Activated CD4-positive, alpha-beta T cell treated with anti-CD3 and anti-CD28 coated beads, Interleukin-2, amount 50 U/mL, for 16 hours (primary cell): Measurements from ENCODE around the gene RANBP17.
"Not testable (repeated sequence)": the region's sequence is repeated elsewhere in the genome, so short reads cannot be mapped to it uniquely, and the experiment has no call there.

Source experiments
- DNase-seq: peaks from one replicate; pipeline ENCODE4 v3.0.0-alpha.2; 2020

Gene RANBP17

DNA sequence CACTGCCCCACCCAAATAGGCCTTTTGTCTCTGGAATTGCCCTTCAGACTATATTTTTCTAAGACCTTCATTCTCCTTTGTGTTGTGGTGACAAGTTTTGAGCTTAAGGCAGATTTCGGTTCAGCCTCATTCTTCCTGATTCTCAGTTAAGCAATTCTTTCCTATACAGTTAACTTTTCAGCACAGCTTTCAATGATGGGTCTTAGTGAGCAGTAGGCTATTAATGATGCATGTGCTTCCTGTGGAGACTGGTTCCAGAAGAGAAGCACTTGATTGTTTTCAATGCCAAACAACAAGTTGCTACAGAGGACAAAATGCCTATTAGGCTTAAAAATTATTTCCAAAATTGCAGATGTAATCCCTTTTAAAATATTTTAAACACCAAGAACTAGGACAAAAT is 399.5 kb downstream of the RANBP17 start:
- DNase-seq = no peak

DNA sequence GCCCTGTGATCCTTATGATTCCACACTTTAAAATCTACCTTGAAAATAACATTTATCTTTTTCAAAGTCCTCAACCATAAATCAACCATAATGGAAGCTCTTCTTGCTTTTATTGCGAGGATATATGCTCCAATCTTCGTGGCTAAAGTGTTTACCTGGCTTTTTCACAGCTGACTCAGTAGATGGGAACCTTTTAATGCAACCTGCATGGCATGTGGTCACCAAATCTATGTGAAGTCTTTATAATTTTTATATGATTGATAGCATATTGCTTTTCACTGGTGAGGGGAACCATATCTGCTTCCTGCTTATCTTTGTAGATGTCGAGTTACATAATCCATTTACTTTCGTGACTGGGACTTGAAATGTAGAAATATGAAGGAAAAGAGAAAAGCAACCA is 400.1 kb downstream of the RANBP17 start:
- DNase-seq = no peak

DNA sequence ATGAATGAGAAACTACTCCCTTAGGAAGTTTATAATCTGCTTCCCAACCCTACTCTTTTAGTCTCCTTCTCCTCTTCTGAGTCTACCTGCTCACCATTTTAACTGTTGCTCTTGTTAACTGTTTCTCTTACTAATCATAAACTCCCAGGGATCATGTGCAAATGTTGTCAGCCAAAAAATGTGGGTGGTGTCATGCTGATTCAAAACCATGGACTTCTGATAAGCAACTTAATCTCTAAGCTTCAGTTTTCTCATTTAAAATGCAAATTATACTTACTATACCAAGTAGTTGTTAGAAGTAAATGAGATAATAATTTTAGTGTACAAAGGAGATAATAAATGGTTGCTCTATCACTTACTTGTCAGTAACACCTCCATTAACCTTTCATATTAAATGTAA is 401.4 kb downstream of the RANBP17 start:
- no peak for DNase-seq

DNA sequence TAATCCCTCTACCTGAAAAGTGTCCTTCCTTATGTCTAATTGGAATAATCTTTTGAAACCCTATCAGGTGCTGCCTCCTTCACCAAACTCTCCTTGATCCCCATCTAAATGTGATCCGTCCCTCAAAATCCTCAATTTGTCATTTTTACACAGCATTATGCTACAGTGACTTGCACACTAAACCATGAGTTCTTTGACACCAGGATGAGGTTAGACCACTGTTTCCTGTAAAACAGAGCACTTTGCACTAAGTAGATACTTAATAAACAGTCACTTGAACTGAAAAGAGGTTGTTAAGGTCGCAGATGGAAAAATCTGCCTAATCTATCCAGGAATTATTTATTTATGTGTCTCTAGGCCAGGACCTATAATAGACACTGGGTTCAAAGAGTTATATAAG is 403.0 kb downstream of the RANBP17 start:
- DNase-seq = no peak

DNA sequence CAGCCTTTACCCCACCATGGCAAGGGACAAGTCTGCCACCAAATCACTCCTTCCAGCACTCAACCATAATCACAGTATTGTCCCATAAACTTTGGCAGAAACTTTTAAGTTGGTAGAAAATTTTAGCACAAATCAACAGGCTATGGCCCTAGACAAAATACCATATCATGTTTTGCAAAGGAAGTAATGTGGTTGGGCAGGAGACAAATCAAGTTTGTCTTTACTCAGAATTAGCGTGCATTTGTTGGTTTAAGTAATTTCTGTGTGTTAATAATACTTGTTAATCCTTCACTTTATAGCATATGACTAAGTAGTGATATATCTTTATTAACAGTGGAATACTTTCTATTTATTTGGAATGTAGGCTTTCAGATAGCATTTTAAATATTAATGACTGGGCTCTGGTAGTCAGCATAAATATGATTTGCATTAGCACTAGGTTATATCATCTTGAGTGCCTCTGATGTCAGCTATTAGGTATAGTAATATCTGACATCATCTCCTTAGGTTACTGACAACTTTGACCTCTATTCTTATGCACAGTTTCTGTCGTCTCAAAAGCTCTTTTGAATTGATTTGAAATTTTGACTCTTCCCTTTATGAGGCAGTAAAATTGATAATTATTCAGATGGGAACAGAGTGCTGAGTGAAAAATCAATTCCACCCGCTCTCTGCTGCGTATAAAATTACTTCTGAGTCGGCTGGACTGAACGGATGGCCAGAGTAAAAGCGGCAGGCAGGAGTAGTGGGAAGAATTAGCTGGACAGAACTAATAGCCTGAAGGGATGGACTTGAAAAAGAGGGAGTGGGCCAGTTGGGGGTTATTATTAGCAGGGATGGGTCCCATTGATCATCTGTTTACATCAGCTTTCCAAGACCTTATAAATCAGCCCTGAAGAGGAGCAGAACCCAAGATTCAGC is 407.1 kb downstream of the RANBP17 start:
- DNase-seq = no peak

DNA sequence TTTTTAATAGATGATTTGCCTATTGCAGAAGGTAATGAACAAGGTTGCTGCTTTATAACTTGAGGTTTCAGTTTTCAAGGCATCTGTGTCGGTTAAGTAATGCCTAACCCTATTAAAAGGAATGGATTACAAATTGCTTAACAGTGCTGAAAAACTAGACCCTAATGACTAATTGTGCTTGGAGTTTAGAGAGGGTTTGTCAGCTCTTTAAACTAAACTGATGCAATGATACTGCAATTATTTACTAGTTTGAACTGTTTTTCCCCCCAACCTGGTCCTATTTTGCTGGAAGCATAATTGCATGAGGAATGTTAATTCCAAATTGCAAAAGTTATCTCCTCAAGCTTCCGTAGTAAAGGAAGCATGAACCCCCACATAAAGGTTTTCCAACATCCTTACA is 407.9 kb downstream of the RANBP17 start:
- no peak for DNase-seq

DNA sequence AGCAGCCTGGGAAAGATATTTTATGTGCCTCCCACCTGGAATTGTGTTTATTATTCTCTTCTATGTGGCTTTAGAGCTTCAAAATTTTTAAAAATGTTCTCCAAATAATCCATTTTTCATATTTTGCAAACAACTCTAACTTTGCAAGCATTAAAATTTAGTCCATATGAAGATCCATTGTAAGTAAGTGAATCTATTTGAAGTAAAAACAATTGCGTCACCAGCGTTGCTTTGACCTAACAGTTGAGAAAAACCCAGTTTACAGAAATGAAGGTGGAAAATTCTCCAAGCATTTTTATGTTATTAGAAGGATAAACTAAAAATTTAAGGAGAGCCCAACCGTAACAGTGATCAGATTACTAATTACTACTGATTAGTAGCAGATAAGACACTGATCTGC is 408.3 kb downstream of the RANBP17 start:
- DNase-seq = no peak

DNA sequence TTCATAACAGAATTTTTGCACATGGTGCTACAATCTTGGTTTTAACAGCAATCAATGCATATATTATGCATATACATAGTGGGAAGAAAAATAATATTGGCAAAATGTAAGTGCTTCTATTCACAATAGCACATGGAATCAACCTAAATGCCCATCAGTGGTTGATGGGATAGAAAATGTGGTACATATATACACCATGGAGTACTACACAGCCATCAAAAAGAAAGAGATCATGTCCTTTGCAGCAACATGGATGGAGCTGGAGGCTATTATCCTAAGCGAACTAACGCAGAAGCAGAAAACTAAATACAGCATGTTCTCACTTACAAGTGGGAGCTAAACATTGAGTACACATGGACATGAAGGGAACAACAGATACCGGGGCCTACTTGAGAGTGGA is 410.0 kb downstream of the RANBP17 start:
- no peak for DNase-seq

DNA sequence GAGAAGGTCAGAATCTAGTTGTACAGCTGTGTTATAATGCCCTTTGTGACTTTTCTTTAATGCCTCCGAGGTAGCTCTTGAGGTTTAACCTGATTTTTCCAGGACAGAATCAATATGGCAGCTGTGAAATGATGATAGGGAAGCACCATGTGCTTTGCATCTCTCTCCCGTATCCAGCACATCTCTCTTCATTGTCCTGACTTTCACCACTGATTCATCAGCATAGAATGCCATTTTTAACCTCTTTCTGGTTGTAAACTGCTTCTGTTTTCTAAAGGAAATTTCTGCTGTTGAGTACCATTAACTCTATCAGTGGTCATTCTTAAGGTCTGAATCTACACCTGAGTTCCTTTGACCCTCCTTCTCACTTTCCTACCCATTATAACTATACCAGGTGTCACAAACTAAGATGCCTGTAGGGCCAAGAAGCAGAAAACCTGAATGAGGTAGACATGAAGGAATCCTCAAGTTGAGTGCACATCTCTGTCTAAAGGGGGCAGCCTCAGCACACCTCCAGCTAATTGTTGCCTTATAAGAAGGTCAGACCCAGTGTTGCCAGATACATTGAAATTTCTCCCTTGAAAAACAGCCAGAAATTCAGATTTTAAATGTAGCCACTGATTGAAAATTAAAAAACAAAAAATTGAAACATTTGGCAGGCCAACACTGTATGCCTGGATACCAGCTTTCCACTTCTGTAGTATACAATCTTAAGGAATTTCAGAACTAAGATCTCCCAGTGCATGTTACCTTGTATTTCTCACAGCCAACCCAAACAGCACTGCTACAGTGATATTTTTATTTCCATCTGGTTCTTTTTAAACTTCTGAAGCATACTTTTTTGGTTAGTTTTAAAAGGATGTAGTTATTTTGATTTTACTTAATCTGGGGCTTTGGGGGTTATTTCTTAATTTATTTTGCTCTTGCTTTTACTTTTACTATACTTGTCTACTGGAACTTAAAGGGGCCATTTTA is 411.5 kb downstream of the RANBP17 start:
- DNase-seq = peak; percentile 14

DNA sequence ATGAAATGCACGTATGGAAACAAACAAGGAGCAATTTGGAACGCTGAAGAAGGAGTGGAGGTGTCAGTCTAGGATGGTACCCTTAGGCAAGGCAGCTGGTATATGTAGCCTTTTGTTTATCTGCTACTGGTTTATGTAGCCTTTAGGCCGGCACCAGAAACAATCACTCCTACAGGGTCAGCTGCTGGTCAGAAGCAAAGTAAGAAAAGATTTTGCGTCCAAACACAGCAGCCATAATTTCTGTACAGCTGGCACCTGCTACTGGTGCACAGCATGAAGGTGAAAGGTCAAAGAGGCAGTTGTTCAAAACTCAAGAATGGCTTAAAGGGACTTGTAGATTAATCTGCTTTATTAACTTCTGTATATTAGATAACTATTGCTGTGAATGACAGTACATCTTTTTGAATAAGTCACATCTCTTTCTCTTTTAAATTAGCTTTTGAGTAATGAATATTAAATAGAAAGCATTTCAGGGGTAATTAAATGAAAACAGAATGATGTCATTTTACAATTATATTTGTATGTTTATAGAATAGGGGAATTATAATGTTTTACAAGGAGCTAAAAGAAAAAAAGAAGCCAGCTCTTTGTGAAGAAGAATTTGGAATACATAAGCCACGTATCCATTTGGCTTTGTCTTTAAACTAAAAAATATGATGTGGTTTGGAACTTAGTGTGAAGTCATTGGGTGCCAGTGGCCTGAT is 414.2 kb downstream of the RANBP17 start:
- DNase-seq = no peak

DNA sequence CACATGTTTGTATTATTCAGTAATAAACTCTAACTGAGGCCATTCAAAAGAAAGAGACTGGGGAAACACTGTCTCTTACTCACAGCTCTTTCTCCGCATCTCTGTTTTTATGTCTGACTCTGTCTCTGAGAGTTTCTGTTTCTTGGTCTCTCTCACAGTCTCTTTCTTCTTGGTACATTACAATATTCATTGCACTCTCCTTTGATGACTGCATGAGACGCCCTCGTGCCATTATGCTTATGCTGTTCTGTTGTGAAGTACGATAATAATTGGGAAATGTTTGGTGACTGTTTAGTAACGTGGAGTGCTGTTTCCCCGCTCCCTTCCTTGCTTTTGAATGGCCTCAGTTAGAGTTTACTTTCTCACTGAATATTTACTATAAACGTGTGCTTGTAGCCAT is 421.9 kb downstream of the RANBP17 start:
- no peak for DNase-seq

DNA sequence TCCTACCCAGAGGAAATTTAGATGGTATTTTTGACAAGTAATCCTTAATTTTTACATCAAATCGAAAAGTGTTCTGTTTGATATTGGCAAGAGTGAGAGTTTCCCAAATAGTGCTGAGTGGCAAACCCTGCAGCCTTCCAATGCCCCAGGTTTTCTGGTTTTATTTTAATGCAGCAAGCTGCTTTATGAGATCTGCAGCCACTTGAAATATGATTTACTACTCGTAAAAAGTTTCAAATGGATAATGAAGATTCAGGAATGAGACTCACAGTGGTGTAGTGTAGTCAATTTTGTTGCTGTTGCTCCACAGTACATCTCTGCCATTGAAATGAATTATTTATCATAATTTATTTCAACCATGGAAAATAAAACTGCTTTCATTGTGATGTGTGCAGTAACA is 423.6 kb downstream of the RANBP17 start:
- no peak for DNase-seq

DNA sequence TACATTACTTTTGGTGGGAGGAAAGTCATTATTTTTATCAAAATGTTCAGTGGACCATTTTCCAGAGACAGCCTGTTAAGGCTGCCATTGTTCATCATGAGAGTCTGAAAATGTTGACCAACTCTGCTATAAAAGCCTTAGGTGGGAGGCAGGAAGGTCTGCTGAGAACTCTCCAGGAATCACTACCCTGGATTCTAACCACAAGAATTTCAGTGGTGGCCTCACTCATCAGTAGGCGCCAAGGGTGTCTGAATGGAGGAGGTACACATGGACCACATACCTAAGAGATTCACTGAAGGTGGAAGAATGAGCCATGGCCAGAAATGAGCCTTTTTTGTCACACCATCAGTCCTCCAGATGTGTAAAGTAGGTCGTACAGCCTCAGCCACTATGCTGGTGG is 426.2 kb downstream of the RANBP17 start:
- no peak for DNase-seq

DNA sequence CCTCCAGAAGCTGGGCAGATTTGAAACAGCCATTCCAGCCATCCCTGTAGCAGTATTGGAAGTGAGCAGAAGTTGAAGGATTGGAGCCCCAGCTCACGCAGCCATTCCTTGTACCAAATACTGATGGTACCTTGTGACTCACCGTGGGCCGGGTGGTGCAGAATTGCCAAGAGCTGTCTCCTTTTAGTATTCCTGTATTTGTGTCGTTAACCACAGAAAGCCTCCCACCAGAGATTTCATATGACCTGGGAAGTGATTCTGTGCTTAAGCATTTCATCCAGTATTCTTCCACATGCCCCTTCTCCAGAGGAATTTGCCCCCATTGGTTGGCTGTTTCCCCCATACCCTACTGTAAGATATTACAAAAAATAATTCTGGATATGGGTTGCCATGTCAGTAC is 429.6 kb downstream of the RANBP17 start:
- no peak for DNase-seq

DNA sequence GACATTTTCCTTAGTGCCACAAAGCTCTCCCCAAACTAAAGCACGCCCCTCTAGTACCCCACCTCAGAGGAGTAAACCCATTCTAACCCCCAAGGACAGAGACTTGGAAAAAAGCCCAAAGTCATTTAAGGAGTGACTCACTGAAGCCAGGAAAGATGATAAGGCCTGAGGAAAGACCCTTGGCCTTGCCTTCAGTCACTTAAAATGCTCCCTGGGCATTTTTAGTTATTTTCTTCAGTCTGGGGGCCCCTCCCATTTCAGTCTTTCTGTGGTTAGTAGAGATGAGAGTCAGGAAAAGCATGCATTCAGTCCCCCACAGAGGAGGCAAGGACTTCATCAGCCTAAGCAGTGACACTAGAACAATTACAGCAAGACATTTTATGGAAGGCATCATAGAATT is 433.5 kb downstream of the RANBP17 start:
- no peak for DNase-seq

DNA sequence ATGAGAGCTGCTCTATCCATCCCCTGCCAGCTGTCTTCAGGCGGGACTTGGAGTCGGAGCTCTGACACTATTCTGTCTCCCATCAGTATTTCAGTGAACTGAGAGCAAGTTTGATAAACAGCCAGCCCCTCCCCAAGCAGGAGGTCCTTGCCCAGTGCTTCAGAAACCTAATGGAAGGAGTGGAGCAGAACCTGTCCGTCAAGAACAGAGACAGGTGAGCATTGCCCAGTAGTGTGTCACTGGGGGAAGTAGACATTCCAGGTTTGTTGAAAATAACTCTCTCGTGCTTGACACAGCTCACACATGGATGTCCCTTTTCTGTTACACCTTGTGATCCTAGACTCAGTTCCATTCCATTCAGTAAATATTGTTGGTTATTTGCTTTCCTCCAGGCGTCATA is 434.0 kb downstream of the RANBP17 start:
- no peak for DNase-seq

DNA sequence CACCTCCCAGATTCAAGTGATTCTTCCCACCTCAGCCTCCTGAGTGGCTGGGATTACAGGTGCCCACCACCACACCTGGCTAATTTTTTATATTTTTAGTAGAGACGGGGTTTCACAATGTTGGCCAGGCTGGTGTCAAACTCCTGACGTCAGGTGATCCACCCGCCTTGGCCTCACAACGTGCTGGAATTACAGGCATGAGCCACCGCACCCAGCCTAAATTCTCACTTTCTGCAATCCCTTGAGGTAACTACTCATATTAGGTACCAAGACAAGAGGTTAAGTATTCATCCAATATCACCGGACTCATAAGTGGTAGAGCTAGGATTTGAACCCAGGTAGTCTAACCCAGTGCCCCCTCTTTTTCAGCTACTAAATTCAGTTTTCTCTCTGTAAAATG is 436.1 kb downstream of the RANBP17 start:
- DNase-seq = not testable (repeated sequence)

DNA sequence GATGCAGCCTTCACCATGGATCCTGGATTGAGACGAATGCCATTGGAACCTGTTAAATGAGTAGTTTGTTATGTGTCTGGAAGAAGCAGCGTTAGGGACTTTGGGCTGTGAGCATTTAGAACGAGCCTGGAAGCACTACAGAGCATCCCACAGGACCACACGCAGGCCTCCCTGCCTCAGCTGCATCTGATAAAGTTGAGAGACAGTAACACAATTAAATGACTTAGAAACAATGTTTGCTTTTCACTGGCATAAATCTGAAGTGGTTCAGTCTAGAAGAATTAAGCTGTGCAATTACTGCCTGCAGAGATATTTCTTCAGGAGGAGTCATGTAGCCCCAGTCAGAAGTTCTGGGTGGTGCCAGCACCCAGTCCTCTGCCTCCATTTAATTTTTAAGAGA is 437.4 kb downstream of the RANBP17 start:
- DNase-seq = no peak

DNA sequence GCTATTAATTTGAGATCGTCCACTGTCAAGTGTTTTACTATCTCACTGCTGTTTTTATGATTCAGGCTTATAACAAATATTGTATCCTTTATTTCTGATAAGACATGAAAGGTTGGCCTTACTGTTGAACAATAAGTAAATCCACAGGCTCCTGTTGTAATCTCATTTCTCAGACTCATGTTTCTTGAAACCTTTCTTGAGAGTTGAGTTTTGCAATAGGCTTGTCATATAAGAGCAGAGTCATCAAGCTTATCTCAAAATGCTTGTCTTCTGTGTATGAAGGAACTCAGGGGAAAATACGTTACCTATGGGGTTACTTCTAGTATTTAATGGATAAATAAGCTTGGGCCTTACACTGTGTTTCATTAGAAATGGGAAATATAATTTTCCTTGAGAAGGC is 438.0 kb downstream of the RANBP17 start:
- DNase-seq = no peak

DNA sequence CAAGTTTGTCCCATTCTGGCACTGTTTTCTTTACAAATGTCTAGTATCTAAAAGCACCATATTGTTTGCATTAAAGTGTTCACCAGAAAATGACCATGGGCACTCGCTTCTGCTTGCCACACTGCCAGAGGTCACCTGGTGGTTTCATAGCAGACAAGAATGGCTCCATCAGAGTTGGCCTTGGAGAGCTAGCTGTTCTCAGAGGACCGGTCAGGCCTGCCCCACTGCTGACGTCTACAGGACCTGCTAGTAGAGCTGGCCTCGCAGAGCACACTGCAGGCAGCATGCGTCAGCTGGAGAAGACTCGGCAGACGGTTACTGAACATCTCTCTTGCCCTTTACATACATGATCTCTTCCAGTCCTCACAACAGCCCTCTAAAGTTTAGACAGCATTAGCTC is 438.5 kb downstream of the RANBP17 start:
- DNase-seq = no peak

DNA sequence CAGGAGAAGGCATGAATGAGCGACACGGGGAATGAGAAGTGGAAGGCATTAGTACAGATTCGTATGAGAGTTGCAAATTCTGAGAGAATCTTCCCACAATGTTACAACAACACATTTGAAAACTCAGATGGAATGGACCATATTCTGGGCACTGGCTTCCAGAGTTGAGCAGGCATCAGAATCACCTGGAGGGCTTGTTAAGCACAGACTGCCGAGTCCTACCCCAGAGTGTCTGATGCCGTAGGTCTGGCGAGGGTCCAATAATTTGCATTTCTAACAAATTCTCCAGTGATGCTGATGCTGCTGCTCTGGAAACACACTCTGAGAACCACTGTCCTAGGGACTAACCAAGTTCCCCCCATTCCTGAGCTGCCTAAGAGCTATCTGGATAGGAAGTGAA is 444.3 kb downstream of the RANBP17 start:
- no peak for DNase-seq

DNA sequence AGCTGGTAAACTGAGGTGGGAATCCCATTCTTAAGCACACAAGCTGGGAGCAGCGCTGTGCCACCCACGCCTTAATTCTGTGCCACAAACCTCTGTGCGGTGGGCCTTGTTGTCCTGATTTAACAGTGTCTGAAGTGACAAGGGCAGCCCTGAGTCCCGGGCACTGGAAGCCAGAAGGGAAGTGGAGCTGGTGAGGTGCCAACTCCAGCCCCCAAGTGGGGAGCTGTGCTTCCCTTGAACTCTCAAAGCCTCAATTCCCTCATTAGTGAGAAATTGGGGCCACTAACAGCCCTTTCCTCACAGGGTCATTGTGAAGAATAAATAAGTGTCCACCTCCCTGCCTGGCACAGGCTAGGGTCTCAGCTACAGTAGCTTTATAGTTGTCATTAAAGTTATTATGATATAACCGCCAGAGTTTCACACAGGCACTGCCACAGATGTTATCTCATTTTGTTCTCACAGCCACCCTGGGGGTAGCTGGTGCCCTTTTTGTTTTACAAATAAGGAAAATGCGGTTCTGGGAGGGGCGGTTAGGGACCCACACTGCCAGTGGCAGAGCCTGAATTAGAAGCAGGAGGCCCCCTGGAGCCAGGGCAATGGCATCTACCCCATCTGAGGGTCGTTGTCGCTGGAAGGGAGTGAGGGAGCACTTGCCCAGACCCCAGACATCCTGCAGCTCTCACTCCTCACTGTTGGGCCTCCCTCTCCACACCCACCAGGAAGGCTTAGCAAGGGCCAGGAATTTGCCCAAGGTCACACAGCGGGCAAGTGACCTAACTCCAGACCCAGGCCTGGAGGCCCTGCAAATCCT is 445.2 kb downstream of the RANBP17 start:
- DNase-seq = no peak
